GM18867 (cell line): ENCODE measurements around the gene COL4A2.

Experiments
- ATAC-seq: cut with Tn5 transposase; IDR thresholded peaks from one replicate; pipeline ENCODE4 v1.9.1; 2021; ENCODE audit warnings: mild to moderate bottlenecking, moderate library complexity; ENCODE audit not compliant: unreplicated experiment

COL4A2 gene

DNA sequence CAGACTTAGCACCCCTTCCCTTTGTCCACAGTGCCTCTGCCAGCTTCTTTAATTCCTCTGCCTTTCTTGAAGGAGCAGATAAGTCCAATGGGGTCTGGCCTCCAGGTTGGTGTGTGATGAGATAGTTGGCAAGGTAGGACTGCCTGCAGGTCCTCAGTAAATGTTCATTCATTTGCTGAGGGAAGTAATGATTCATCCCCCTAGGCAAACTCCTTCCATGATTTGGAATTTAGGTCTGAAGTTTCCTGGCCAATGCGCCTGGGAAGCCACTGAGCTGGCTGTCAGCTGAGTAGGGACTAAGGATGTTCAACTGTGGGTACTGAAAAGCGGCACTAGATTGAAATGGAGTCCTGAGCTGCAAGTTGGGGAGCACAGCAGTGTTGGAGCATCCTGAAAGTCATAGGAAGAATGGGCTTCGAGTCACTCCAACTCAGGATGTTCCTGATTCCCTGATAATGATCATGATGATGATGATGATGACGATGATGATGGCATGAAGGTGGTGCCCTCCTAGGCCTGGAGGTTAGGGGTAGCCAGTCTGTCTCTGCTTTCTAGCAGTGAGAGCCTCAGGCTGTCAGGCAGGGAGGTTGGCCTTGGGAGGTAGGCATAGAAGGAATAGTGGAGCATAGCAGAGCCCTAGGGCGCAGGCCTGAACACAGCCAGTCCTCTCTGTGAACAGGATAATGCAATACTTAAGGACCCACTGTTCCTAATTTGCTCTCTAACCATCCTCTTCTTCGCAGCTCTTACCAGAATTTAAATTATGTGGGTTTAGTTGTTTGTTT, 44.7 kb downstream of the COL4A2 start:
- ATAC-seq, result no peak

DNA sequence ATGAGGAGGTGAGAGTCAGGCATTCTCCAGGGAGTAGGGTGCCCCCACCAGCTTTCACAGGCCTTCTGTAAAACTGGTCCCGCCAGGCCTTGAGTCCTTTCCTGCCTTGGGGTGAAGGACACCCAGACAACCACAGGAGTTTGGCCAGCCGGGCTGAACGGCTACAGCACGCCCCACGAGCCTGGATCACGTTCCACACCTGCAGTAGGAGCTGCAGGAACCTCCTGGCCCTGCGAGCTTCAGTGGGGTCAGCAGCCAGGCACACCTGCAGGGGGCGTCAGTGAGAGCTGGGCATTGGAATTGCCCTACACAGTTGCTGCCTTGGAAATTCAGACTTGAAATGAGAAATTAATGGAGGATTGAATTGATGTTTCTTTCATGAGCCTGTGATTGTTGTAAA, 45.7 kb downstream of the COL4A2 start:
- ATAC-seq, result no peak

DNA sequence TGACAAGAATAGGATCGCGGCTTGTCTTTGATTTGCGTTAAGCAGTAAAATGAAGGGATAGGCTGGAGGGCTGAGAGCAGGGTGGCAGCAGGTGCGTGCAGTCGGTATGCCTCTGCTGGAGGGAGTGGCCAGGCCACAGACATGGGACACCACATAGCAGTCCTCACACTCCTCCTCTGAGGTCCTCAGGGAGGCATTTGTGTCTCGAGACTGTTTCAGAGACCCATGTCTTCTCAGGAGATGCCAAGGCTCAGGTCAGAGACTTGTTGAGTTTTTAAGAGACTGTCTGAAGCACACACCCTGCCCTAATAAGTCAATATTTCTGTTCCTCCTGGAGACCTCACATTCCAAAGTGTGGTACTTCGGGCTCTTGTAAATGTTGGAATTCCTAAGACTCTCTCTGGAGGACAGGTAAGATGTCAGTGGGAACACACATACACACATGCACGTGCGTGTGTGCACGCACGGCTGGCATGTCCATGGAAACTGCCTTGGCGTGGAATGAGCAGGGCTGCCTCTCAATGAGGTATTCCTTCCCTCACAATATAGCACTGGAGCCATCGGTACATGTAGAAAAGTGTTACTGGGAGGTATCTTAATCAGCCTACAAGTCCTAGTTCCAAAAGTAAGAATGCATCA, 46.4 kb downstream of the COL4A2 start:
- ATAC-seq, result no peak

DNA sequence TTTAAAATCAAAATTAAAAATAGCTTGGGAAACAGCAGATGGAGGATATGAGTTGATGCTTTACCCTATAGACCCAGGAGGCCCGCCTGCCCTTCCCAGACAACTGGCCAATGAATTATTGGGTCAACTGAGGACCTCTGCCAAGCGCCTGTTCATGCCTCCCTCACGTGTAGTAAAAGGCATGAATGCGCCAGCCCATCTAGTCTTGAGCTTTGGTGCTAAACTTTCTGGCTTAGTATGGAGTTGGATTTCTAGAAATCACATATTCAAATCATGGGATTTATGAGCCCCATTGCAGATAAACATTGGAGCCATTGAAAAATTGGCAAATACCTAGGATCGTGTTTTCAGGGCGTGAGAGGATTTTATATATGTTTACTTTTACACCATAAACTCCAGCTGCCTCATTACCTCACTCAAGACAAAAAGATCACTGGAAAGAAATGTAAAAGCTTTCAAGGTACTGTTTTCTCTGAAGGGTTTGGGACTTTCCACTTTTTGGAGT, 47.1 kb downstream of the COL4A2 start:
- no peak for ATAC-seq

DNA sequence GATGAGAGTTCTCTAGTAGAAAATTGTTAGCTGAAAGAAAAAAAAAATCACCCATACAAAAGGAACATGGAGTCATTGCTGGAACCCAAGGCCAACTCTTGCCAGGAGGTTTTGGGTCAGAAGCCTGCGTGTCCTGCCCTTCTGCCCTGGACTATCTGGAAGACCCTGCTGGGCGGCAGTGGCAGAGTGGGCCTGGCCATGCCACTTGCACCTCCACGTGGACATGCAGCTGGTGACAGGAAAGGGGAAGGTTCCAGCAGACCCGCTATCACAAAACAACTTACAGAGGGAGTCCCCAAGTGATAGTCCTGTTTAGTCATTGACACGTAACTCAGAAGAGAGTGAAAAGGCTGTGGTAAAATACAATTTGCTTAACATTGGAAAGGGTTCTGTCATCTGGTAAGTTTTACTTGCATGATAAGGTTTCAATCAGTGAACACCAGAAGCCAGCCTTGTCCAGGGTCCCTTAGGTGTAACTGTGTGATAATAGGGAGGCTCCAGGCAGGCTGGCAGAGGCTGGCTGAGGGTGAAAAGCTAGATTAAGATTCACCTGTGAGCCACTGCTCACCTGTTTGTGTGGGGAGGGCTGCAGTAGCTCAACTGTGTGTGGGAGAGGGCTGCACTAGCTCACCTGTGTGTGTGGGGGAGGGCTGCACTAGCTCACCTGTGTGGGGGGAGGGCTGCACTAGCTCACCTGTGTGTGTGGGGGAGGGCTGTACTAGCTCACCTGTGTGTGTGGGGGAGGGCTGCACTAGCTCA, 47.8 kb downstream of the COL4A2 start:
- ATAC-seq, result no peak

DNA sequence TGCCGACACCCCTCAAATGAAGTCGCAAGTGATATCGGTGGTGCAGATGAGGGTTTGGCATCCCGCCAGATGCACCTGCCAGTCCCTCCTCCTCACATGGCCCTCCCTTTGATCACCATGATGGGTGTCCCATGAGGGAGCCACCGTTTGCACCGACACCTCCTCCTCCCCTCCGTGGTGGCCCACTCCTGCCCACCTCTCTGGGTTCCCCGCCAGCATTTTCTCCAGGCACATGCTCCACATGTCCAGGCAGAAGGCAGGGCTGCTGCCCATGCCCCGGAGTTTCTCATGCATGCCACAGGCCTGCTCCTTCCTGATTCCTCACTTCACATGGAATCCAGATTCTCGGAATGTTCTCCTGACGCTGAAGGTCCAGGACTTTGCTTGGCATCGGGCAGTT, 49.3 kb downstream of the COL4A2 start:
- no peak for ATAC-seq

DNA sequence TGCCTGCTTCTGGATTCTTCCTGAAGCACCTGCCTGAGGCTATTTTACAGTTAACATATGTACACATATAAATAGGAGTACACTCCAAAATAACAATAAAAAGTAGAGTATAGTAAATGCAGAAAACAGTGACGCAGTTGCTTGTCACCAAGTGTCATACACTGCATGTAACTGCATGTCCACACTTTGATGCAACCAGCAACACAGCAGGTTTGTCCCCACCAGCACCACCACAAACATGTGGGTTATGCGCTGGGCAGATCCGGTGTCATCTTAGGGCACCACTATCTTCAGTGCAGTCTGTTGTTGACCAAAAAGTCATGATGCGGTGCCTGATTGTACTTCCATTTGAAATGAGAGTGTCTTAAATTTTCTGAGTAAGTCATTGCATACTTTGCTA, 51.3 kb downstream of the COL4A2 start:
- ATAC-seq, result no peak

DNA sequence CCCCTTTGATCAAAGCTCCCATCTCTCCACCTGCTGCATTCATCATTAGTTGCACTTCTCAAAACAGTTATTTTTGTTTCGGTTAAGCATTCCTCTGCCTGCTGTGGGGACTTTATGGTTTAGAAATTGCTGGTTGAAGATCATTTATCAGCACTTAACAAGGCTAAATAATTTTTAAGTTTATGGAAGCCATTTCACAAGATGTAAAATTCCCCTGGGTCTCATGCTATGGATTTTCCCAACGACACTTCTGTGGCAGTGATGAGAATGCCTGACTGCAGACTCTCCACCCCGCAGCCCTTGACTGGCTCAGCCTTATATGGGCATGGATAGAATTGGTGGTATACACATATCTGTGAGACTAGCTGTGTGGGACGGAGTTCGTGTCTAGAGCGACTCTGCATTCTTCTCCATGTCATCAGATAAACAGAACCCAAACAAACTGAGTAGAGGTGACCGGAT, 52.8 kb downstream of the COL4A2 start:
- no peak for ATAC-seq

DNA sequence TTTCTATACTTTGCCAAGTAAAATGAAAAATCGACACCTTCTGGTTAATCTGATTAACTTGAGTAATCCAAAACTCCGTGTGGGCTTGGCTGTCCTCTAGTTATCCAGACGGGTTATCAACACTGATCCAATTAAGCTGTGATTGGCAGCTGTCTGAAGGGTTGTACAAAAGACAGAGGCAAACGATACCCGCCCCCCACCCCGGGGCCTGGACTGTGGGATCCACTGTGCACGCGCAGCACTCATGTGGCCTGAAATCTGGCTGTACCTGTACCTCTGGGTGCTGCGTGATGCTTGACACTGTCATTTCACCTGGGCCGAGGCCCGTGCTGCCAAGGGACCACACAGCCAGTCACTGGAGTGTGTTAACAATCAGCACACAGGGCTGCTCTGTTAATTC, 53.5 kb downstream of the COL4A2 start:
- no peak for ATAC-seq

DNA sequence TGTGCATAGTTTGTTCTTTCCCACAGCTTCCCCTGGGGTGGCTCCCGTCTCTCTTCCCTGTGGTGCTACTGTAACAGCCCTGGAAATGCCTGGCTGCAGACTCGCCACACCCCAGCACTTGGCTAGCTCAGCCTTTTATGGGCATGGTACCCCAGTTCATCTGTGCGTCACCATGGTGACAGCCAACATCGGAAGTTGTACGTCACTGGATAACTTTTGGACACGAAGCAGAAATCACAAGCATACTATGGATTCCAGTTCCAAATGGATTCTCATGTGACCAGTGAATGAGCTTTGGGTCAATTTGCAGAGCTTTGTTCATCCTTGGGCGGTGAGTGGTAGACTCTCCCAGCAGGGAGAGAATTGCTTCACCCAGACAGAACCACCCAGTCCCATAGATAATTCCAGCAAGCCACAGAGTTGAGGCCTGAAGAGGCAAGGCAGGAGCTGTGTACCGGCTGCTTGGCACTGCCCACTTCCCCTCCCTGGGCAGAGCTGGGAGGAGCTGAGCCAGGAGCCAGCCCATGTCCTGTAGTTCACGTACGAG, 54.4 kb downstream of the COL4A2 start:
- ATAC-seq, result no peak

DNA sequence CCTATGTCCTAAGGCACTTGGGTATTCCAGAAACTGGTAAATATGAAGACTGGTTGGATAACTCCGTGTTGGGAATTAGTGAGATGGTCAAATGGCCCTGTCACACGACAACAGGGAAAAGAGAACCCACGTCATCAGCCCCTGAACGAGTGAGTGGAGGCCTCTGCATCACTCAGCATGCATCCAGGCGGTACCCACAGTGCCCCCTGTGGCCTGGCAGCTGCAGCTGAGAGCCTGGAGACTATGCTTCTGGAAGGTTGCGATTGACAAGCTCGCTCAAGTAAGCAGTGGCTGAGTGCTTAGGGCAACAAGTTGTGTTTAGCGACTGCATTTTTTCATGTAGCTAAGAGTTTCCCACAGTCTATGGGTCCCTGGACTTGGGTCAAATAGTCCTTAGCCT, 55.9 kb downstream of the COL4A2 start:
- no peak for ATAC-seq

DNA sequence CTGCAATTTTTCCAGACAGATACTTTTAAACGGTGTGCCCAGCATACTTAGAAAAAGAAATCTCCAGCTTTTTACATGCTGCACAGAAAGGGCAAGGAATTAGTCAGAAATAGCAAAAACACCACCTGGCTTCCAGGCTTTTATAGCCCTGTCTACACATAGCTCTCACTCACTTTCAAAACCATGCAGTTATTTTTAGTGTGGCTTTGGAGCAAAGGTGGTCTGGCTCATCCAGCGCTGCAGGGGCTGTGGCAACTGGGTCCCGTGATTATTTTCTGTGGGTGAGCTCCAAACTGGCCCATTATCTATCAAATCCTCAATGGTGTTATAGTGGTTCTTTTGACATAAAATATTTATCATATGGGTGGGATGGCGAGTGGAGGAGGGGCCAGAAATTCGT, 57.0 kb downstream of the COL4A2 start:
- ATAC-seq, result no peak

DNA sequence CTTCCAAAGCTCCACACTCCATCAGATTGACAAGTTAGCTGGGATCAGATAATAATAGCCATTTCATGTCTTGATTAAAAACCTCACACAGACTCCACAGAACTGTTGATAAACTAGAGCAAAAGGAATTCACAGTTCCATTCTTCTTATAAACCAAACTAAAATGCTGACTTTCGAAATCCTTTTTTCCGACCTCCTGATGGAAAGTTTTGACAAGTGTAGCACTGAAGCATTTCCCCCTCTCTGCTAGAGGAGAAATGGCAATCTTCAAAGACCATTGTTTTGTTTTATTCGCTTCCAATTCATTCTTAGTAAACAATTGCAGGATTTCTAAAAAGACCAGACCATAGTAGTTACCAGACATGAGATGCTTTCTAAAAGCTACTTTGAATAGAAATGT, 58.8 kb downstream of the COL4A2 start:
- ATAC-seq, result no peak

DNA sequence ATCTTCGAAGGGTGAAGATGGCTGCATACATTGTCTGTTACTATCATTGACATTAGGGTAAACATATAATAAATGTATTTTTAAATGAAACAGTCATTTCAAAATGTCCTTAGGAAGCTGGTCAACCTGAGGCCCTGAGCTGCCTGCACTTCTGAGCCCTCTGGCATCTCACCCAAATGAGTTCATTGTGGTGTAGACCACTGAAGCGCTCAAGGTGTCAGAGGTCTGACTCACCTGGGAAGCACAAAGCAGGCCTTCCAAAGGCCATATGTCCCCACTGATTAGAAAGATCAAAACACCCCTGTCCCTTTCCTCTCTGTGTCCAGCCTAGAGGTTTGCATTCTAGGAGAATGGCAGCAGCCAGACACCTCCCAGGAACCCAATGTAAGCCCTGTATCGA, 59.6 kb downstream of the COL4A2 start:
- no peak for ATAC-seq

DNA sequence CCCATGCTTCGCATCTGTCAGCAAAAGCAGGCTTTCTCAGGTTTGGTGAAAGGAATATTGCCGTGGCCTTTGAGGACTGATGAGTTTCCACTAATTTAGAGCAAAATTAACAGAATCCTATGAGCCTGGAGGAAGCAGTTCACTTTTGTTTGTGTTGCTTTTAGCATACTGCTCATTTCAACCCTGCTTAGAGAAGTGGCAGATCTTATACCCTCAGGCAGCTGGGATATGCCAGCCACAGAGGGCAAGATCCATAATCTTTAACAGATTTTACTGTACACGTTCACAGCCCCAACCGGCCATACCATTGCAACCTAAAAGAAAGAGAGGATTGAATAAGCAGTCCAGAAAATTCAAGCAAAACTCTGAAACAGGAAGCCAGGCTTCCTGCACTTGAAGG, 60.5 kb downstream of the COL4A2 start:
- ATAC-seq, result no peak

DNA sequence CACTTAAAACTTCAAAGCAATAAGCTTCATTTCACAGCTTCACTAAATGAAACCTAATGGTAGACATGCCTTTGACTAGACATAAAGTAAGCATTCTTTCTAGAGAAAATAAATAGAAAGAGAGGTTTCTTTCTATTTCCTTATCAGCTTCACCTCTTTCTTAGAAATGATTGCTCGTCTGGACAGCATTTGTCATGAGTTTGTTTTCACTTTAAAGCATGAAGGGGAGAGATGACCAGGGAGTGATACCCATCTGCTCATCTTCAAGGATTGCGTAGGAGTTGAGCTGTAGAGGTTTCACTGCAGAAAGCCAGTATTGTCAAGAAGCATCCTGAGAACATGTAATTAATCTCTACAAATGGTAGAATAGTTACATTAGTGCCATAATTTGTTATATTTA, 61.3 kb downstream of the COL4A2 start:
- ATAC-seq, result no peak

DNA sequence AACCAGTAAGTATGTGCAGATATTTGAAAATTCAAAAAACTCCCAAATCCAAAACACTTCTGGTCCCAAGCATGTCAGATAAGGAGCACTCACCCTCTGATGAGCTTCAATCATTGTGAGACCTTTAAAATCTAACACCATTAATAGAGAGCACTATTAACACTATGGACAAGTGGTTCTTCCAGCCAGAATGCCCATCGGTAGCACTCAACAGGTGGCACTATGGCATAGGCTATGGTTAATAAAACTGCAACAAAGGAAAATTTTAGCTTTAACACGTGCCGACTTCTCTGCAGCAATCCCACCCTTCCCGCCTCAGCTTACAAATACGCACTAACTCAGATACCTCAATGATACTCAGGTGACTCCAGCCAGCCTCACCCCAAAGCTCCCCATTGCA, 62.3 kb downstream of the COL4A2 start:
- ATAC-seq, result no peak

DNA sequence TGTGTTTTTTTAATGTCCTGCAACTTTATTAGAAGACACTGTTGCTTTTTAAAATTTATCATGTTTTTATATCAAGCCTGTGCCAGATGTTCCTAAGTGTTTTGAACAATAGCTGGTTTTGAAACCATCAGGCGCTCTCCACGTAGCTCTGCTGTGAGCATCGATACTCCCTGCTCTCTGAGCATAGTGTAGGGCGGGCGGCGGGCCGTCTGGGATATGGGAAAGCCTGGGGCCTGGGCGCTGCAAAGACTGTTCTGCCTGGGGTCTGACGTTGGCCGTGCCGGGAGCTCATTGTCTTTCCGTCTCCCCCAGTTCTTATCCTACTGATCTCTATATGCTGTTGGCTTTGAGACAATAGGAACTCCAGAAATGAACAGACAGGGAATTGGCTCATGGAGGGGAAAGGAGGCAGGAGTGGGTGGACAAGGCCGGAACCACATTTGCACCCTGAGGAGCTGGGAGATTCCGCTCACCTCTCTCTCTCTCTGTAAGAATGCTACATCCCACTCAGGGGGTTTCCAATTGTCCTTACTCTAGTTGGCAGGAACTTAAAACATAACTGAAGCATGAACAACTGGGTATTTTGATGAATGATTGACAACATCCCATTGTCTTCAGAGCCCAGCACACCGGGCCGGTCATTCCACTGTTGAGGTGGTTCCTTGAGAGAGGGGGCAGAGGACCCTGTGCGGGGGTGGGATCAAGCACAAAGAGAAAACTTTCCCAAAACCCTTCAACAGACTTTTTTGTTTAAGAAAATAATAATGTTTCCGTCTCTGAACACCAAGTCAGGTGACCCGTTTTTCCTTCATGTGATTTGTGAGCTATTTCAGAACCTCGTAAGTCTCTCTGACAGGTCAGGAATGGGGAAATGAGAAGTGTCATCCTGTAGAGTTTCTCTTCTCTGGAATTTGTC, 64.7 kb downstream of the COL4A2 start:
- no peak for ATAC-seq

DNA sequence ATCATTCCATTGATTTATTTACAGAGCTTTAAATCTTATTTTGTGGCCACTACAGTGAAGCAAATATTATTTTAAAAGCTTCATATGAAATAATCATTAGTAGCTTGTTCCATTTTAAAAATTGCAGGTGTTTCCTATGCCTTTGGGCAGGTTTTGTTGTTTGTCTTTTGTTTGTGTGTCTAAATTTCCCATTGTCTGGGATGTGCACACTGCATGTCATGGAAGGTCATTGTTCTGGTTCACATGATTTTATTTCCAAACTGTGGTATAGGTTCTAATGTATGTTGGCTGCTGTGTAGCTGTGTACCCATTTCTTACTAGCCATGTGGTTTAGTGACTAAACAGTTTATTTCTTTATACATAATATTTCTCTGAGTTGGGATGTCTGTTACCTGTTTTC, 65.6 kb downstream of the COL4A2 start:
- no peak for ATAC-seq

DNA sequence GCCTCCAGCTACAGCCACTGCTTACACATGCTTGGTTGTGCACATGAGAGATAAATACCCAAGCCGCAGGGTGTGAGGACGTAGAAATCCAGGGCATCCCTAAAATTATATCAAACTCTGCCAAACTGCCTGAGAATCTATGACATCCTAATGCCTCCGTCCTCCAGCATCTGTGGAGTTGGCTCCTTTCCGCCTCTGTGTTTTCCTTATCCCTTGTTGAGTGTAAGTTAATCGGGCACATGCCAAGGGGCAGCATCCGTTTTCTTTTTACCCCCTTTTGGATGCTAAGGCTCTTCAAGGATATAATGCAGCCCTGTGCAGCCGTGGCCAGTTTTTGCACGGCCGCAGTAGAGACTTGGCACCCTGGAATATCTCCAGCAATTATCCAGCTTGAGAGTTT, 66.5 kb downstream of the COL4A2 start:
- ATAC-seq, result no peak
